Measurements from ENCODE around the gene HPCAL1. TPM values are rescaled to one million over a fixed set of nuclear protein-coding genes. Genes with fewer than 3 reads are reported as not detected.
A peak's percentile ranks its signal among the peaks of the same experiment; 100 is the strongest.

HPCAL1 gene
- total RNA-seq, 4 donors from 2014 or later: 34.5 to 54.2 (median 41.3) TPM

- intact Hi-C loops (cut with DNase I): no loop called here
- no peak for DNase-seq (ENCODE audit: extremely low spot score)
These were observed 28.3 kb upstream of the HPCAL1 start for GRCh38 chr2:10274376-10274775.

GRCh38 chr2:10274983-10275802 is 27.5 kb upstream of the HPCAL1 start:
- intact Hi-C loops (cut with DNase I): no loop called here
- no peak for DNase-seq (ENCODE audit: extremely low spot score)
- no peaks in the 10 kb centered on the region for H3K9me3 ChIP-seq
- TF ChIP-seq POLR2AphosphoS5 (IDR thresholded peaks at IDR 0.05): no peak
- TF ChIP-seq POLR2A (IDR thresholded peaks at IDR 0.05; ENCODE audit: low read depth): no peak
- TF ChIP-seq, protein P1, sequence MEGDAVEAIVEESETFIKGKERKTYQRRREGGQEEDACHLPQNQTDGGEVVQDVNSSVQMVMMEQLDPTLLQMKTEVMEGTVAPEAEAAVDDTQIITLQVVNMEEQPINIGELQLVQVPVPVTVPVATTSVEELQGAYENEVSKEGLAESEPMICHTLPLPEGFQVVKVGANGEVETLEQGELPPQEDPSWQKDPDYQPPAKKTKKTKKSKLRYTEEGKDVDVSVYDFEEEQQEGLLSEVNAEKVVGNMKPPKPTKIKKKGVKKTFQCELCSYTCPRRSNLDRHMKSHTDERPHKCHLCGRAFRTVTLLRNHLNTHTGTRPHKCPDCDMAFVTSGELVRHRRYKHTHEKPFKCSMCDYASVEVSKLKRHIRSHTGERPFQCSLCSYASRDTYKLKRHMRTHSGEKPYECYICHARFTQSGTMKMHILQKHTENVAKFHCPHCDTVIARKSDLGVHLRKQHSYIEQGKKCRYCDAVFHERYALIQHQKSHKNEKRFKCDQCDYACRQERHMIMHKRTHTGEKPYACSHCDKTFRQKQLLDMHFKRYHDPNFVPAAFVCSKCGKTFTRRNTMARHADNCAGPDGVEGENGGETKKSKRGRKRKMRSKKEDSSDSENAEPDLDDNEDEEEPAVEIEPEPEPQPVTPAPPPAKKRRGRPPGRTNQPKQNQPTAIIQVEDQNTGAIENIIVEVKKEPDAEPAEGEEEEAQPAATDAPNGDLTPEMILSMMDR (IDR thresholded peaks at IDR 0.05): no peak
- TF ChIP-seq EP300 (IDR thresholded peaks at IDR 0.05): no peak
- 94% methylated on average over 15 of the region's 15 CpGs for WGBS
- no peak overlapping the region for H3K4me3 ChIP-seq
- no peaks in the 10 kb centered on the region for H3K36me3 ChIP-seq
- H3K27ac ChIP-seq (replicated peaks in 1 of 4): no peak overlapping the region
- H3K4me1 ChIP-seq: peaks cover 0 to 31% (median 10%) of the 10 kb centered on the region in 4 donors
- no peaks in the 10 kb centered on the region for H3K27me3 ChIP-seq

More at GRCh38 chr2:10274376-10274775, 28.3 kb upstream of the HPCAL1 start:
- Histone ChIP-seq H3K9me3 (no peaks in the 10 kb centered on the region), H3K27me3 (no peaks in the 10 kb centered on the region), H3K36me3 (no peaks in the 10 kb centered on the region), H3K4me1 (peaks cover 0 to 32% (median 10%) of the 10 kb centered on the region in 4 donors), H3K27ac (replicated peaks in 1 of 4) (no peak overlapping the region), H3K4me3 (no peak overlapping the region)
- no peak for TF ChIP-seq POLR2AphosphoS5 (IDR thresholded peaks at IDR 0.05)
- 91% methylated on average over 14 of the region's 14 CpGs for WGBS

DNA sequence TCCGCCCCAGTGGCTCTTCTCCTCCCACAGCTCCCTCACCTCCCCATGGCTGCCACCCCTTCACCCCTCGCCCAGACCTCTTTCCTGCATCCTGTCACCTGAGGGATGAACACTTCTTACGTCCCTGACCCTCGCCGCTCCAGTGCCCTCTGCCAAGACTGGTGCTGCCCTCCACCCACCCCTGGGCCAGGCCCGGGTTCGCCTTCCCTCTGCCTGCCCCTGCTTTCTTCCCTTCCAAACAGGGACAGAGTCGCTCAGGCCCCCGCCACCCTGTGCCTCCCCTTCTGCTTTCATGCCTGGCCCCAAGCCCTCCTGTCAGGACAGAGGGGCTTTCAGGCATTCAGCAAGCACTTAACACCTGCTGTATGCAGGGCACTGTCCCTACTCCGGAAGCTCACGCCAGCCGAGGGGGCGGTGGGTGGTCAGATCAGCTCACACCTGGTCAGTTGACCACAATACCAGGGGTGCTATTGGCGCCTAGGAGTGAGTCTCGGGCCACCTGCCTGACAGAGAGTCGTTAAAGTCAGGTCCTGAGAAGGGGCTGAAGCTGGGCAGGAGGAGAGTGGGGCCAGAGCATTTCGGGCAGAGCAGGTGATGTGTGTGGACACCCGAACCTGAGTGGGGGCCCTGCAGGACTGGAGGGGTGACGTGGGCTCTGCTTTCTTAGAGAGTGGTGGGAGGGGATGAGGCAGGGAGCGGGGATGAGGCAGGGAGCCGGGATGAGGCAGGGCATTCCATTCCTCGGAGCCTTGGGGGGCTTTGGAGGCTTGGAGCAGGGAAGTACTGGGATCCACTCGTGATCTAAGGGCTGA is 26.0 kb upstream of the HPCAL1 start:
- WGBS: 81% methylated on average over 23 of the region's 23 CpGs
- intact Hi-C loops (cut with DNase I): no loop called here

DNA sequence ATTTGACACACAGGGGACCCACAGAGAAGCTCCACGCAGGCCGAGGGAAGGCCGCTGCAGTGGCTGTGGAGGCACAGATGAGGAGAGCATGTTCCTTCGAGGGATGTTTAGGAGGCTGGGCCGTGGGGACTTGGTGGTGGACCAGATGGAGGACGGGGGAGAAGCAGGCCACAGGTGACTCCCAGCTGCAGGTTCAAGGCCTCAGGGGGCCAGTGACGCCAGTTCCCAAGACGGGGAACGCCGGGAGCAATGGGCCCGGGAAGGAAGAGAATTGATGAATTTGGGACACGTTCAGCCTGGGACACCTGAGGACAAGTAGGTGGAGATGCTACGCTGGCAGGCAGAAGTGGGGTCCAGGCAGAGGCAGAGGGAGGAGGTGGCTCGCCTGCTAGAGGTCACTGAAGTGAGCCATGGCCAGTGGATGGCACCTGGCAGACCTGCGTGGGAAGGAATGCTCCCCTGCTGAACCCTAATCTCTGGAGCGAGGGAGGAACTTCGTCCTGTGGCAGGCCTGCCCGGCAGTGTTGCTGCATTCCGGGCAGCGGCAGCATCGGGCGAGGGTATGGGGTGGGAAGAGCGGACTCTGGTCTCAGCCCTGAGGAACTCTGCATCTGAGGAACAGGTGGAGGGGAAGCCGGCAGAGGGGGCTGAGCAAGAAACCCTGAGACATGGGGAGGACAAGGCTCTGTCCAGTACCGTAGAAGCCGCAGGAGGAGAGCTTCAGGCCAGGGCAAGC is 25.2 kb upstream of the HPCAL1 start:
- H3K4me3 ChIP-seq: no peak overlapping the region
- DNase-seq (ENCODE audit: extremely low spot score): no peak
- intact Hi-C loops (cut with DNase I): no loop called here
- H3K4me1 ChIP-seq: peaks cover 0 to 23% (median 3%) of the 10 kb centered on the region in 4 donors
- 90% methylated on average over 26 of the region's 26 CpGs for WGBS
- no peaks in the 10 kb centered on the region for H3K27me3 ChIP-seq
- no peaks in the 10 kb centered on the region for H3K9me3 ChIP-seq
- TF ChIP-seq POLR2A (IDR thresholded peaks at IDR 0.05; ENCODE audit: low read depth): no peak
- no peak for TF ChIP-seq EP300 (IDR thresholded peaks at IDR 0.05)
- no peak for TF ChIP-seq POLR2AphosphoS5 (IDR thresholded peaks at IDR 0.05)
- TF ChIP-seq, protein P1 (IDR thresholded peaks at IDR 0.05): no peak
- H3K27ac ChIP-seq (replicated peaks in 1 of 4): peak overlapping the region in 1 of 4 donors; percentile 68
- no peaks in the 10 kb centered on the region for H3K36me3 ChIP-seq

More for the DNA sequence above, 26.0 kb upstream of the HPCAL1 start:
- H3K9me3 ChIP-seq: no peaks in the 10 kb centered on the region
- no peaks in the 10 kb centered on the region for H3K27me3 ChIP-seq
- H3K36me3 ChIP-seq: no peaks in the 10 kb centered on the region
- H3K4me3 ChIP-seq: no peak overlapping the region
- peaks cover 0 to 21% (median 3%) of the 10 kb centered on the region in 4 donors for H3K4me1 ChIP-seq
- H3K27ac ChIP-seq (replicated peaks in 1 of 4): no peak overlapping the region
- TF ChIP-seq EP300 (IDR thresholded peaks at IDR 0.05) (no peak), POLR2AphosphoS5 (IDR thresholded peaks at IDR 0.05) (no peak), POLR2A (IDR thresholded peaks at IDR 0.05; ENCODE audit: low read depth) (no peak)
- TF ChIP-seq, protein P1 (IDR thresholded peaks at IDR 0.05): no peak
- DNase-seq (ENCODE audit: extremely low spot score): no peak
